Mucosa of descending colon (tissue), 3 donors: ENCODE results near the gene SLIT3. TPM values are rescaled to one million over a fixed set of nuclear protein-coding genes. Genes with fewer than 3 reads are reported as not detected.

Experiments used
- ATAC-seq: fragments of 200-7000 bp; cut with Tn5 transposase; one replicate; pipeline ENCODE4 v1.9.1; 2020; ENCODE audit warnings: mild to moderate bottlenecking, moderate library complexity
- DNase-seq, 3 donors: peaks; one replicate each; pipeline ENCODE4 v3.0.0-alpha.2; 2020
- H3K36me3 ChIP-seq: fragments of 200-600 bp; one replicate; pipeline ENCODE4 v1.8.0; 2021; ENCODE audit warnings: low read depth, mild to moderate bottlenecking
- H3K4me1 ChIP-seq: fragments of 200-600 bp; one replicate; pipeline ENCODE4 v1.8.0; 2021; ENCODE audit warnings: low read depth, mild to moderate bottlenecking
- H3K4me3 ChIP-seq: fragments of 200-600 bp; one replicate; pipeline ENCODE4 v1.8.0; 2021; ENCODE audit warnings: mild to moderate bottlenecking
- H3K9me3 ChIP-seq: fragments of 200-600 bp; one replicate; pipeline ENCODE4 v1.8.0; 2021; ENCODE audit warnings: mild to moderate bottlenecking
- intact Hi-C, 2 donors: fragments of 100-400 bp; cut with DNase I in 1 of 2; cut with micrococcal nuclease in 1 of 2; formaldehyde crosslinking; loops; one replicate each; pipeline versions ENCODE4 v1.11.0 to v1.11.1; 2022; cut with DNase I, micrococcal nuclease
- total RNA-seq, 3 donors: library from RNA; stranded (reverse); fragmentation: NEBNext Ultra II Directional in 2 of 3; extraction: Animal tissue kit (Norgen Biotek cat#: 25700) in 2 of 3; gene quantifications; one replicate each; pipeline versions ENCODE4 v1.2.1 to v1.2.4, GENCODE V29; 2021 to 2023
- TF ChIP-seq, protein P1 (sequence below): fragments of 200-600 bp; IDR thresholded peaks from one replicate; pipeline ENCODE4 v1.8.0; 2022; ENCODE audit warnings: antibody characterized with exemption, mild to moderate bottlenecking
- donor health status: DM: no; HTN: no; CAD: no; lungs with moderate emphysema.
- donor health status: DM: no; HTN: no; CAD: no.
- donor health status: DM: no; HTN: yes; CAD: no.

Gene SLIT3
- total RNA-seq, 3 donors from 2014 or later = 4.2 to 25.5 (median 16.1) TPM

DNA sequence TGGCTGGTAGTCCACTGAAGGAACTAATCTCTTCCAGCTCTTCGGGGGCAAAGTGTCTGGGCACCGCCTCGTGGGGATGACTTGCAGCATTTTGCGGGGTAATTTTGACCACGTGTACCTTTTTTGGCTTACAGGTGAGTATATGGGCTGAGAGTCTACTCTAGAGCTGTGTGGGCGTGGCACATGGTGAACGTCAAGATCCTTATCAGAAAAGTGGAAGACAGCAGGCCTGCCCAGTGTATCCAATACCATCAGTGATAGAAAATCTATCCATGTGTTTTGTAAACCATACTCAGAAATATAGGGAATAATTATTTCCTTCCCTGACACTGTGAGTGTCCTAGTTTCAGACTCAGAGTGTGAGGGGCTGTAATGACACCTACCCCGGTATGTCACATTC lies 148.5 kb downstream of the SLIT3 start:
- Histone ChIP-seq H3K9me3 (no peaks in the 10 kb centered on the region), H3K4me1 (no peaks in the 10 kb centered on the region), H3K36me3 (no peaks in the 10 kb centered on the region), H3K4me3 (no peak overlapping the region)
- intact Hi-C loops = no loop called here
- TF ChIP-seq, protein P1, sequence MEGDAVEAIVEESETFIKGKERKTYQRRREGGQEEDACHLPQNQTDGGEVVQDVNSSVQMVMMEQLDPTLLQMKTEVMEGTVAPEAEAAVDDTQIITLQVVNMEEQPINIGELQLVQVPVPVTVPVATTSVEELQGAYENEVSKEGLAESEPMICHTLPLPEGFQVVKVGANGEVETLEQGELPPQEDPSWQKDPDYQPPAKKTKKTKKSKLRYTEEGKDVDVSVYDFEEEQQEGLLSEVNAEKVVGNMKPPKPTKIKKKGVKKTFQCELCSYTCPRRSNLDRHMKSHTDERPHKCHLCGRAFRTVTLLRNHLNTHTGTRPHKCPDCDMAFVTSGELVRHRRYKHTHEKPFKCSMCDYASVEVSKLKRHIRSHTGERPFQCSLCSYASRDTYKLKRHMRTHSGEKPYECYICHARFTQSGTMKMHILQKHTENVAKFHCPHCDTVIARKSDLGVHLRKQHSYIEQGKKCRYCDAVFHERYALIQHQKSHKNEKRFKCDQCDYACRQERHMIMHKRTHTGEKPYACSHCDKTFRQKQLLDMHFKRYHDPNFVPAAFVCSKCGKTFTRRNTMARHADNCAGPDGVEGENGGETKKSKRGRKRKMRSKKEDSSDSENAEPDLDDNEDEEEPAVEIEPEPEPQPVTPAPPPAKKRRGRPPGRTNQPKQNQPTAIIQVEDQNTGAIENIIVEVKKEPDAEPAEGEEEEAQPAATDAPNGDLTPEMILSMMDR = no peak
- no peak for ATAC-seq
- no peak for DNase-seq

DNA sequence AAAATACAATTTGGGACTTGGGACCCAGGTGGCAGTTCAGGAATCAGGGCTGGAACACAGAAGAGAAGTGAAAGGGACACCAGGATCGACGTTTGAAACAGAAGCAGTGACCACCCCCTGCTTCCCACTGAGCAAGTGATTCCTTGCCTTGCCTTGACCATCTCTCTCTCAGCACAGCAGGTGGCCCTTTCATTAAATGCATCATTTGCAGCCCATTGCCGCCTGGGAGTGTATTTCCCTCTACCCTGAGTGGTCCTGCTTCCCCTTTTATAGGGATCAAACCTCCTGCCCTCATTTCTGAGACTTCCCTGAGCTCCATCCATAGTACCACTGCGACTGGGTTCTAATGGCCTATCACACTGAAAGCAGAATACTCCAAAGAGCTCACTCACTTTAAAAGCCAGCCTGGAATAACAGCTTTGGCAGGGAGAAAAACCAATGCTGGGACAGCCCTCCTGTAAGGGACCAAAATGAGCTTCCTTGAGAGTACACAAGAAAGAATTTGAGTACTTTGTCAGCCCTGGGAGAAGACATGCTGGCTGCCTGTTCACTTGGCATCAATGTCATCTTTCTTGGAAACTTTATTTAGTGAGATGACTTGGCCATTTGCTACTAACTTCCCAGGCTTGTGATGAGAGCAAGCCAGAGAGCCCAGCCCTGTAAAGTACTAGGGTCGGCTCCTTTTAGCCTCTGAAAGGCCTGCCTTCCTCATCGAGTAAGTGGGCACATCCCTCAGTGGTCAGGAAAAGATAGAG lies 149.7 kb downstream of the SLIT3 start:
- no peak overlapping the region for H3K4me3 ChIP-seq
- H3K9me3 ChIP-seq = no peaks in the 10 kb centered on the region
- intact Hi-C loops = no loop called here
- TF ChIP-seq, protein P1 = no peak
- H3K4me1 ChIP-seq = no peaks in the 10 kb centered on the region
- ATAC-seq (no peak), DNase-seq (no peak)
- no peaks in the 10 kb centered on the region for H3K36me3 ChIP-seq

DNA sequence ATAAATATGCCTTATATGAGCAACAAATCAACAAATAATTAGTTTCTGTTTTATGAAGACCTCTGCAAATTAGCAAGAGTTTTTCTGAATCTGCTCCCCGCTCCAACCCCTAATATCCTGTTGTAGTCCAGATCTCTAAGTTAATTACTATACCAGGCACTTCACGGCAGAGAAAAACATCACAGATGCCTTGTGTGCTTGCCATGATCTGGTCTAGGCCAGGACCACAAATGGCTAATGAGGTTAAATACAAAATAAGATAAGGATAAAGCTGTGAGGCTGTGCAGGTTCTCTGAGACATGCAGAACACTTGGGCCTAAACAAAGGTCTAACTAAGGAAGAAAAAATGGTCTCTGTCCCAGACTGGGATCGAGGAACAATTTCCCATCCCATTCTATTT lies 150.8 kb downstream of the SLIT3 start:
- H3K36me3 ChIP-seq = no peaks in the 10 kb centered on the region
- intact Hi-C loops = no loop called here
- ATAC-seq (no peak), DNase-seq (no peak)
- TF ChIP-seq, protein P1 = no peak
- H3K4me3 ChIP-seq = no peak overlapping the region
- H3K4me1 ChIP-seq = no peaks in the 10 kb centered on the region
- H3K9me3 ChIP-seq = no peaks in the 10 kb centered on the region

DNA sequence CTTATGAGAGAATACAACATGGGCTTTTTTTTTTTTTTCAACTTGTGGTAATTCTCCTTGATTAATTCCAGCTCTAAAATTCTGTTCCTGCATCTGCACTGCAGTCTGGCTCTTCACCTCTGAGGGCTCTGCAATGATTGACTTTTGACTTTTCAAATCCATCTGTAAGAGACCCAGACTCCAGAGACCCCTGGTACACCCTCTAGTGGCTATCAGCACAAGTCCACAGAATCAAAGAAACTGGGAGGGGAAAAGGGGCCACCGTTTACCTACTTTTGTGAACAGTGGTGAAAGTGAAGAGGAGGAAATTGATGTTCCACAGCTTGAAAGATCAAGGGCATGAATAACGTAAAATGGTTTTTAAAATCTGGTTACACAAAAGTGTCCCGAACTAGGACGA lies 151.6 kb downstream of the SLIT3 start:
- Histone ChIP-seq H3K9me3 (no peaks in the 10 kb centered on the region), H3K4me3 (no peak overlapping the region), H3K4me1 (no peaks in the 10 kb centered on the region), H3K36me3 (no peaks in the 10 kb centered on the region)
- ATAC-seq (no peak), DNase-seq (no peak)
- intact Hi-C loops = no loop called here
- TF ChIP-seq, protein P1 = no peak

DNA sequence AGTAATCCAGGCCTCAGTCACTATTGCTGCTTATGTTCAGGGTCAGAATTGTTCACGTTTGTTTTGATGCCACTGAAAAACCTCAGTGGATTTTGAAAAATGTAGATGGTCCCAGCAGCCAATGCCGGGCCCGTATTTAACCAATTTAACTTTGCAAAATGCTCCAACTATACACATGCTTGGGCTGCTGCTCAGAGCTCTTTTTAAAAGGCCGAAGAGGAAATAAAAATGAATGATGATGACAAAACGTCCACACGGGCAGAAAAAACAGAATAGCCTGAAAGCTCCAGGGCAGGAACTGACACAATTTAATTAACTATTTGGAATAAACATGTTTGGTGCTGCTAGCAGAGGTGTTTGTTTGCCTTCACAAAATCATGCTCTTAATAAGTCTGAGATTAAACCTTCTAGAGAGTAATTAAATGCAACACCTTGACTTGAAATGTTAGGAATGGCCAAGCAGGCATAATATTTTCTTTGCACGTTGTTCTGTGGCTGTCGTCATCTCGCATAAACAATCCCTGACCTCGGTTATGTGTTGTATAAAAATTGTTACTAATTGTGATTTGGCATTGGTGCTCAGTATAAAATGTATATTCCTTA lies 152.7 kb downstream of the SLIT3 start:
- DNase-seq (no peak), ATAC-seq (no peak)
- no peaks in the 10 kb centered on the region for H3K36me3 ChIP-seq
- intact Hi-C loops = no loop called here
- H3K4me3 ChIP-seq = no peak overlapping the region
- TF ChIP-seq, protein P1 = no peak
- H3K9me3 ChIP-seq = no peaks in the 10 kb centered on the region
- no peaks in the 10 kb centered on the region for H3K4me1 ChIP-seq
